Measurements from ENCODE around the gene VIL1. TPM values are rescaled to one million over a fixed set of nuclear protein-coding genes. Genes with fewer than 3 reads are reported as not detected.

VIL1 gene
- total RNA-seq, result 100 to 1,000 TPM; 177 to 541 (median 285) TPM

- WGBS, 2 donors (ENCODE audit: low coverage in 1 of 2), result 77 to 90% methylated on average over 2 to 8 of the region's 9 CpGs
- Histone ChIP-seq H3K27ac (peak within 1 kb of the TSS; percentile 77 to 88 (median 80)), H3K27me3 (no peaks in the 10 kb centered on the region), H3K4me1 (peaks cover 4 to 19% (median 13%) of the 10 kb centered on the region in 4 donors), H3K36me3 (no peaks in the 10 kb centered on the region), H3K4me3 (peak within 1 kb of the TSS in 3 of 4 donors; percentile 30 to 55 (median 44)), H3K9me3 (no peaks in the 10 kb centered on the region)
- intact Hi-C loops (cut with DNase I; ENCODE audit: low total_unique reads), result no loop called here
- in situ Hi-C loops (cut with MboI; ENCODE audit: low pct_ligation_motif_present in 1 of 4, low pct_unique_long_range_greater_than_20kb in 1 of 4, low sequenced_read_pairs in 3 of 4), result loop anchor here in 2 of 4 donors (10.0 kb wide), 1 partner anchor 46 kb away; no protein-coding TSS in a partner anchor
- DNase-seq, result peak; percentile 93
- TF ChIP-seq CTCF (IDR thresholded peaks at IDR 0.05) (no peak), POLR2A (IDR thresholded peaks at IDR 0.05) (peak; percentile 88), POLR2AphosphoS5 (IDR thresholded peaks at IDR 0.05) (peak; percentile 90 to 98 (median 90)), EP300 (IDR thresholded peaks at IDR 0.05; ENCODE audit: low read depth) (no peak)
These were observed at the start of gene VIL1 for GRCh38 chr2:218418717-218419458. TSS of gene VIL1 (plus strand) at chr2:218419123. CDS start at chr2:218423779, 4,656 bp downstream.

GRCh38 chr2:218369330-218369729, 49.6 kb upstream of the VIL1 start:
- Histone ChIP-seq H3K27me3 (no peaks in the 10 kb centered on the region), H3K4me3 (no peak overlapping the region), H3K9me3 (no peaks in the 10 kb centered on the region), H3K27ac (peak overlapping the region; percentile 82 to 95 (median 93)), H3K4me1 (peaks cover 4 to 25% (median 15%) of the 10 kb centered on the region in 4 donors), H3K36me3 (no peaks in the 10 kb centered on the region)
- in situ Hi-C loops (cut with MboI; ENCODE audit: low pct_ligation_motif_present in 1 of 4, low pct_unique_long_range_greater_than_20kb in 1 of 4, low sequenced_read_pairs in 3 of 4), result no loop called here
- intact Hi-C loops (cut with DNase I; ENCODE audit: low total_unique reads), result no loop called here
- TF ChIP-seq CTCF (IDR thresholded peaks at IDR 0.05), result no peak
- TF ChIP-seq POLR2AphosphoS5 (IDR thresholded peaks at IDR 0.05), result no peak
- TF ChIP-seq POLR2A (IDR thresholded peaks at IDR 0.05), result no peak
- no peak for TF ChIP-seq EP300 (IDR thresholded peaks at IDR 0.05; ENCODE audit: low read depth)
- 6 to 26% methylated on average over 1 to 2 of the region's 2 CpGs for WGBS, 2 donors (ENCODE audit: low coverage in 1 of 2)
- no peak for DNase-seq

GRCh38 chr2:218370410-218371063, 48.4 kb upstream of the VIL1 start:
- H3K27ac ChIP-seq, result peak overlapping the region; percentile 82 to 95 (median 93)
- WGBS, 2 donors (ENCODE audit: low coverage in 1 of 2), result 72 to 80% methylated on average over 2 to 11 of the region's 11 CpGs
- H3K36me3 ChIP-seq, result no peaks in the 10 kb centered on the region
- DNase-seq, result peak; percentile 46
- peaks cover 4 to 27% (median 15%) of the 10 kb centered on the region in 4 donors for H3K4me1 ChIP-seq
- H3K27me3 ChIP-seq, result no peaks in the 10 kb centered on the region
- intact Hi-C loops (cut with DNase I; ENCODE audit: low total_unique reads), result loop anchor here (10.0 kb wide), 1 partner anchor 186 kb away; no protein-coding TSS in a partner anchor
- in situ Hi-C loops (cut with MboI; ENCODE audit: low pct_ligation_motif_present in 1 of 4, low pct_unique_long_range_greater_than_20kb in 1 of 4, low sequenced_read_pairs in 3 of 4), result no loop called here
- no peaks in the 10 kb centered on the region for H3K9me3 ChIP-seq
- TF ChIP-seq EP300 (IDR thresholded peaks at IDR 0.05; ENCODE audit: low read depth) (peak; percentile 44), POLR2AphosphoS5 (IDR thresholded peaks at IDR 0.05) (peak in 2 of 3 donors; percentile 41 to 44), POLR2A (IDR thresholded peaks at IDR 0.05) (no peak)
- H3K4me3 ChIP-seq, result no peak overlapping the region

- in situ Hi-C loops (cut with MboI; ENCODE audit: low pct_ligation_motif_present in 1 of 4, low pct_unique_long_range_greater_than_20kb in 1 of 4, low sequenced_read_pairs in 3 of 4) (no loop called here), intact Hi-C loops (cut with DNase I; ENCODE audit: low total_unique reads) (loop anchor here (10.0 kb wide), 1 partner anchor 187 kb away; no protein-coding TSS in a partner anchor)
- H3K27me3 ChIP-seq, result no peaks in the 10 kb centered on the region
- H3K4me3 ChIP-seq, result no peak overlapping the region
- H3K4me1 ChIP-seq, result peaks cover 4 to 27% (median 15%) of the 10 kb centered on the region in 4 donors
- H3K9me3 ChIP-seq, result no peaks in the 10 kb centered on the region
- TF ChIP-seq CTCF (IDR thresholded peaks at IDR 0.05), result no peak
- no peak for TF ChIP-seq EP300 (IDR thresholded peaks at IDR 0.05; ENCODE audit: low read depth)
- no peak for TF ChIP-seq POLR2AphosphoS5 (IDR thresholded peaks at IDR 0.05)
- no peak for TF ChIP-seq POLR2A (IDR thresholded peaks at IDR 0.05)
- H3K27ac ChIP-seq, result peak overlapping the region in 3 of 4 donors; percentile 56 to 93 (median 72)
- DNase-seq, result no peak
- no peaks in the 10 kb centered on the region for H3K36me3 ChIP-seq
These were observed 47.0 kb upstream of the VIL1 start for GRCh38 chr2:218371983-218372350.
